Breast epithelium (tissue), 3 donors: ENCODE results near the gene KSR2.

ENCODE experiments used
- POLR2A ChIP-seq: fragments of 450-650 bp; IDR thresholded peaks from one replicate; pipeline ENCODE4 v1.6.1; 2016; ENCODE audit warnings: antibody characterized with exemption, mild to moderate bottlenecking, moderate library complexity
- TF ChIP-seq, protein P1 (sequence below), 3 donors: fragments of 450-650 bp; IDR thresholded peaks; one replicate each; pipeline ENCODE4 v1.5.1; 2016 to 2017; ENCODE audit warnings: antibody characterized with exemption in 3 of 3, mild to moderate bottlenecking in 3 of 3, moderate library complexity in 3 of 3

GRCh38 chr12:117914686-117915085 is 54.1 kb downstream of the KSR2 start:
- TF ChIP-seq POLR2A: no peak
- TF ChIP-seq, protein P1, sequence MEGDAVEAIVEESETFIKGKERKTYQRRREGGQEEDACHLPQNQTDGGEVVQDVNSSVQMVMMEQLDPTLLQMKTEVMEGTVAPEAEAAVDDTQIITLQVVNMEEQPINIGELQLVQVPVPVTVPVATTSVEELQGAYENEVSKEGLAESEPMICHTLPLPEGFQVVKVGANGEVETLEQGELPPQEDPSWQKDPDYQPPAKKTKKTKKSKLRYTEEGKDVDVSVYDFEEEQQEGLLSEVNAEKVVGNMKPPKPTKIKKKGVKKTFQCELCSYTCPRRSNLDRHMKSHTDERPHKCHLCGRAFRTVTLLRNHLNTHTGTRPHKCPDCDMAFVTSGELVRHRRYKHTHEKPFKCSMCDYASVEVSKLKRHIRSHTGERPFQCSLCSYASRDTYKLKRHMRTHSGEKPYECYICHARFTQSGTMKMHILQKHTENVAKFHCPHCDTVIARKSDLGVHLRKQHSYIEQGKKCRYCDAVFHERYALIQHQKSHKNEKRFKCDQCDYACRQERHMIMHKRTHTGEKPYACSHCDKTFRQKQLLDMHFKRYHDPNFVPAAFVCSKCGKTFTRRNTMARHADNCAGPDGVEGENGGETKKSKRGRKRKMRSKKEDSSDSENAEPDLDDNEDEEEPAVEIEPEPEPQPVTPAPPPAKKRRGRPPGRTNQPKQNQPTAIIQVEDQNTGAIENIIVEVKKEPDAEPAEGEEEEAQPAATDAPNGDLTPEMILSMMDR (IDR thresholded peaks at IDR 0.05): no peak
